Activated CD4-positive, alpha-beta T cell treated with anti-CD3 and anti-CD28 coated beads, Interleukin-2, amount 10 ng/mL, durations not matched to agents 24 days and 14 days (primary cell): ENCODE results near the gene CRYBG1. TPM values are rescaled to one million over a fixed set of nuclear protein-coding genes. Genes with fewer than 3 reads are reported as not detected.

ENCODE experiments used
- DNase-seq: peaks from one replicate; pipeline ENCODE4 v3.0.0; 2022
- H3K27ac Mint-ChIP-seq: one replicate; pipeline ENCODE4 v1.8.0; 2022; ENCODE audit warnings: mild to moderate bottlenecking, mixed read lengths
- H3K27me3 Mint-ChIP-seq: one replicate; pipeline ENCODE4 v1.8.0; 2022; ENCODE audit warnings: mixed read lengths
- H3K36me3 Mint-ChIP-seq: one replicate; pipeline ENCODE4 v1.8.0; 2022; ENCODE audit warnings: low read depth, mild to moderate bottlenecking, mixed read lengths
- H3K4me1 Mint-ChIP-seq: one replicate; pipeline ENCODE4 v1.8.0; 2021; ENCODE audit warnings: mixed read lengths
- H3K4me3 Mint-ChIP-seq: one replicate; pipeline ENCODE4 v1.8.0; 2022; ENCODE audit warnings: mild to moderate bottlenecking, moderate library complexity, mixed read lengths
- H3K9me3 Mint-ChIP-seq: one replicate; pipeline ENCODE4 v1.8.0; 2021; ENCODE audit warnings: mixed read lengths
- intact Hi-C: fragments of 100-400 bp; cut with micrococcal nuclease; formaldehyde crosslinking; loops from one replicate; pipeline ENCODE4 v1.15.1; 2023
- total RNA-seq: library from RNA; stranded (reverse); gene quantifications from 2 replicates; pipeline ENCODE4 v1.2.3, GENCODE V29; 2022

The CRYBG1 gene
- total RNA-seq, 1 donor from 2014 or later = 10.0 TPM

DNA sequence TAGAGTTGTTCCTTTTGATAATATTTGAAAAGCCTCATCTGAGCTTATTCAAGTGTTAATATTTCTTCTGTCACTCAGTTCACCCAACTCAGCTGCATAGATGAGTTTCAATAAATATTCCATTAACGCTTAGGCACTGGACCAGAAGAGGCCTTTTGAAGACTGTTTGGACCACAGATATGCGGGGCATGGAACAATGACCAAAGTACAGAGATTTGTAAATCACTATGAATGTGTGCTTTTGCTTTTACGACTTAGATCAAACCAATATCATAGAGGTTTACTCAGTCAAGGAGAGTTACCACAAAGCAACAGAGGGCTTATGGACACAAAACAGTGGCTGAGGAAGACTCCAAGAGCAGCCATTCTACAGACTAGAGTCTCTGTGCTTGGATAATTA lies 168.9 kb downstream of the CRYBG1 start:
- Mint-ChIP-seq H3K27me3 (no peaks in the 10 kb centered on the region), H3K36me3 (peaks cover 64% of the 10 kb centered on the region), H3K4me1 (peaks cover 38% of the 10 kb centered on the region), H3K27ac (no peak overlapping the region), H3K4me3 (no peak overlapping the region), H3K9me3 (no peaks in the 10 kb centered on the region)
- intact Hi-C loops = loop anchor here (10.0 kb wide), 4 partner anchors 535 to 735 kb away; partner anchors contain the start of gene BEND3
- no peak for DNase-seq

DNA sequence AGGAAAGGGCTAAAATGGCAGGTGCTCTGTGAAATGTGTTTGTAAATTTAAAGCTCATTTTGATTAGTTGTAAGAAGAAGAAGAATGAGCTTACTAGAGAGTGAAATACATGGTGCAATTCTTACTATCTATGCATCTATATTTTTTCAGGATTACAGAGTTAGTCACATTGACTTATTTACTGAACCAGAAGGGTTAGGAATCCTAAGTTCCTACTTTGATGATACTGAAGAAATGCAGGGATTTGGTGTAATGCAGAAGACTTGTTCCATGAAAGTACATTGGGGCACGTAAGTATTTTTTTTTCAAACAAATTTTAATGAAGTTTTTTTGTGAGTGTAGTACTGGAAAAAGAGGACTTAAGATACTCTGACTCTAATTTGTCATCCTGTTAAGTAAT lies 169.5 kb downstream of the CRYBG1 start:
- H3K4me3 Mint-ChIP-seq = no peak overlapping the region
- H3K27me3 Mint-ChIP-seq = no peaks in the 10 kb centered on the region
- no peak for DNase-seq
- H3K27ac Mint-ChIP-seq = no peak overlapping the region
- peaks cover 63% of the 10 kb centered on the region for H3K36me3 Mint-ChIP-seq
- H3K9me3 Mint-ChIP-seq = no peaks in the 10 kb centered on the region
- H3K4me1 Mint-ChIP-seq = peaks cover 41% of the 10 kb centered on the region
- intact Hi-C loops = no loop called here

DNA sequence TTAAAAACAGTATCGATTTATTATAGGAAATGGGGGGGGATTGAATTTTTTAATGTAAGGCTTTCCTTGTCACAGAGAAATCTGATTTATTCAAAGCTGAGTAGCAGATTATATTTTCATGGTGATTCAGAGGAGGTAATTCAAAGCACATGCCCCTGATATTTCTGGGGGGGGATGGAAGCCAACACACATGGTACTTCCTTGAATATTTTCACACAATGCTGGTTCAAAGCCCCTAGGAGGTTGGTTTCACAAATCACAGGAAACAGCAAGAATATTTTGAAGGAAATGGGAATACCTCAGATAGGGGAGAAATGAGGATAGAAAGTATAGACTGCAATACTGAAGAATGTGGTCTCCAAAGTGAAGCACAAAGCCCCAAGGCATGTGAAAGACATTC lies 170.0 kb downstream of the CRYBG1 start:
- Mint-ChIP-seq H3K36me3 (peaks cover 63% of the 10 kb centered on the region), H3K27me3 (no peaks in the 10 kb centered on the region), H3K9me3 (no peaks in the 10 kb centered on the region), H3K4me1 (peaks cover 40% of the 10 kb centered on the region), H3K27ac (no peak overlapping the region), H3K4me3 (no peak overlapping the region)
- no peak for DNase-seq
- intact Hi-C loops = no loop called here

DNA sequence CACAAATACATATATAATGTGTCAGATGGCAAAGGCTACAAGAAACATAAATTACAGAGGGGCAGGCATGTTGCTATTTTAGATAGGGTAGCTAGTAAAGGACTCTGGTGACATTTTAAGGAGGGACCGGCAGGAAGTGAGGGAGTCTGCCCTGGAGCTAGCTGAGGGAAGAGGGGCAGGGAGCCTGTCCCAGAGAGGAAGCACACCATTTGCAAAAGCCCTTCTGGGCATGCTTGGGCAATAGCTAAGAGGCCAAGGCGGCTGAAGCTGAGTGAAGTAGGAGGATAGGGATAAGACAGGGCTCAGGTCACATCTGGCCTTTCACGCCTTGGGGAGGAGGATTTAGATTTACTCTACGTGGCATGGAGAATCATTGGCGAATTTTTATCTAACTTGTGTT lies 172.5 kb downstream of the CRYBG1 start:
- H3K36me3 Mint-ChIP-seq = peaks cover 68% of the 10 kb centered on the region
- H3K4me1 Mint-ChIP-seq = peaks cover 44% of the 10 kb centered on the region
- H3K4me3 Mint-ChIP-seq = no peak overlapping the region
- no peaks in the 10 kb centered on the region for H3K27me3 Mint-ChIP-seq
- intact Hi-C loops = no loop called here
- H3K27ac Mint-ChIP-seq = no peak overlapping the region
- no peaks in the 10 kb centered on the region for H3K9me3 Mint-ChIP-seq
- DNase-seq = no peak

DNA sequence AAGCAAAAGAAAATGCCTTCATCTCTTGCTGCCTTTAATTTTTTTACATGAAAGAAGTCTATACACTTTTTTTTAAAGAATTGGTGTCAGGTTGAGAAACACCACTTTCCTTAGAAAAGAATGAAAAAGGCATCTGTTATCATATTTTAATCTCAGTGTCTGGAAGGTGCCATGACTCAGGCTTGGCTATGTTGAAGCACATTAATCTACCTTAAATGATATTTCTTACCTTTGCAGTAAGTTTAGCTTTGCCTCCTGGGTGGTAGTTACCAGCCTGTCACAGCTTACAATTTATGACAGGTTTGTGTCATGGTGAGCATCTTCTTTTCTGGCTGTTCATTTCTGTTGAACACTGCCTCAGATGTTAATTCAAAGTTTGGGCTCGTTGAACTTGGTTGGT lies 173.5 kb downstream of the CRYBG1 start:
- H3K4me3 Mint-ChIP-seq = peak overlapping the region; percentile 29
- no peaks in the 10 kb centered on the region for H3K9me3 Mint-ChIP-seq

DNA sequence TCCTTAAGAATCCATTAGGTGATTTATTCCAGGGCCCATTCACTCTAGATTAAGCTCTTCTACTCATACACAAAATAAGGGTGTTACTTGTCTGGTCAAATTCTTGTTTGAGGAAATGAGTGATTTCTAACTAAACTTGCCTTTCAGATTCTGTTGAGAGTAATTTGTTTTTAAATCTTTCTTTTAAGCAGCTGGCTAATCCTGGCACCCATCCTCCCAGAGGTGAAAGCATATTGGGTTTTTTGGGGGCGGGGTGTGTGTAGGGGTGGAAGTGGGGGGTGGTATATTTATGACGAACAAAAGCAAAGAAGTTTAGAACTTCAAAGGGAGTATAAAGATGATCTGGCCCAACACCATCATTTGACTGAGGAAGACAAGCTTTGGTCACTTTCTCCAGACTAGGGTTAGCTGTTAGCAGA lies 174.1 kb downstream of the CRYBG1 start:
- H3K27me3 Mint-ChIP-seq = no peaks in the 10 kb centered on the region
- intact Hi-C loops = loop anchor here (1.0 kb wide), 3 partner anchors 9 to 13 kb away; no protein-coding TSS in a partner anchor
- H3K4me1 Mint-ChIP-seq = peaks cover 47% of the 10 kb centered on the region
- H3K4me3 Mint-ChIP-seq = peak overlapping the region; percentile 29
- H3K27ac Mint-ChIP-seq = peak overlapping the region; percentile 79
- peaks cover 66% of the 10 kb centered on the region for H3K36me3 Mint-ChIP-seq
- peak; percentile 77 for DNase-seq
- no peaks in the 10 kb centered on the region for H3K9me3 Mint-ChIP-seq

More for the DNA sequence above, 173.5 kb downstream of the CRYBG1 start:
- intact Hi-C loops = loop anchor here (1.0 kb wide), 3 partner anchors 9 to 13 kb away; no protein-coding TSS in a partner anchor
- DNase-seq = no peak
- peaks cover 47% of the 10 kb centered on the region for H3K4me1 Mint-ChIP-seq
- no peaks in the 10 kb centered on the region for H3K27me3 Mint-ChIP-seq
- H3K36me3 Mint-ChIP-seq = peaks cover 70% of the 10 kb centered on the region
- H3K27ac Mint-ChIP-seq = peak overlapping the region; percentile 79

DNA sequence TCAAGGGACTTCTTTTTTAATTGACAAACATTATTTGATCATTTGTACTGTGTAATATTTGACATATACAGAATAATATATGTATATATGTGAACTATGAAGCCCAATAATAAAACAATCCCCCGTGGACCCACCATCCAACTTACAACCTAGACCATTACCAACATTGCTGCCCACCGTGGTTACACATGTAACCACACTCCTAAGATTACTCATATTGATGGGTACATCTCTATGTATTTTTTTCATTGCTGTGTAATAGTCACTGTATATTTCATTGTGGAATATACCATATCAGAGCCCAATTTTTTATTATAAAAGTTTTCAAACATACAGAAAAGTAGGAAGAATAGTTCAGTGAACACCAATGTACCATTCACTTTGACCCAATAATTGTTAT lies 174.5 kb downstream of the CRYBG1 start:
- H3K36me3 Mint-ChIP-seq = peaks cover 64% of the 10 kb centered on the region
- intact Hi-C loops = no loop called here

DNA sequence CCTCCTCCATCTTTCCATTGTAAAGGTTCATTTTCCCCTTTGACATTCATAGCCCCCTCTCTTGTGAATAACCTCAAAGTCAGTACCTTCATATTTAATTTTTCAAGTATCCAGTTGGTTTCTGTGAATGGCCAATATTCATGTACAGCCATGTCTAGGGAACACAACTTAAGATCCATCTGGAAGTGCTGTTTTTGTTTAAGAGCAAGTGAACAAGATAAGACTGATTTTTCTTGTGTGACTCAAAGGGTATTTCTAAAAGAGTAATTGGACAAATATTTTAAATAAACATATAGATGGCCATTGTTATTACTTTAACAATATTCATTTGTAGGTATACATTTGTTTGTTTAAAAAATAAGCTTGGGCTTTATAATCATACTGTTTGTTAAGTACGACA lies 175.8 kb downstream of the CRYBG1 start:
- H3K4me3 Mint-ChIP-seq = no peak overlapping the region
- H3K27ac Mint-ChIP-seq = no peak overlapping the region
- peaks cover 46% of the 10 kb centered on the region for H3K4me1 Mint-ChIP-seq
- H3K27me3 Mint-ChIP-seq = no peaks in the 10 kb centered on the region
- no peaks in the 10 kb centered on the region for H3K9me3 Mint-ChIP-seq
- H3K36me3 Mint-ChIP-seq = peaks cover 60% of the 10 kb centered on the region
- intact Hi-C loops = loop anchor here (2.0 kb wide), 1 partner anchor 16 kb away; no protein-coding TSS in a partner anchor
- DNase-seq = no peak

More for the DNA sequence above, 174.5 kb downstream of the CRYBG1 start:
- no peak for DNase-seq
- no peaks in the 10 kb centered on the region for H3K9me3 Mint-ChIP-seq
- no peaks in the 10 kb centered on the region for H3K27me3 Mint-ChIP-seq
- H3K4me3 Mint-ChIP-seq = no peak overlapping the region
- peaks cover 46% of the 10 kb centered on the region for H3K4me1 Mint-ChIP-seq
- H3K27ac Mint-ChIP-seq = peak overlapping the region; percentile 79

DNA sequence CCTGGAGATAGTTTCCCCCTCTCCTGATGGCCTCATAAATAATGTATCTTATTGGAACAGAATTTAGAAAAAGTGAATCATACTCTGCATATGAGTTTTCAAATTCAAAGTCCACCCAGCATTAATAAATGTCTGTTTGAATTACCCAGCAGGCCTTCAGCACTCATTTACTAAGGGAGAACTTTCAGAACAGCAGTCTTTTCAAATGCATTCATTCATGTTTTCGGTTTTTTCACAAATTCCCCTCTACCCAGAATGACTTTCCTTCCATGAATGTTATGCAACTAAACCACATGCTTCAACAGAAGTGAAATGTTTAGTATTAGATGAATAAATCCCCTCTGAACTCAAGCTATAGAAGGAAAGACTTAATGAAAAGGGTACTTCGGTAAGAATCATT lies 176.3 kb downstream of the CRYBG1 start:
- Mint-ChIP-seq H3K27me3 (no peaks in the 10 kb centered on the region), H3K4me3 (no peak overlapping the region), H3K27ac (no peak overlapping the region), H3K36me3 (peaks cover 55% of the 10 kb centered on the region), H3K4me1 (peaks cover 46% of the 10 kb centered on the region), H3K9me3 (no peaks in the 10 kb centered on the region)
- intact Hi-C loops = loop anchor here (2.0 kb wide), 1 partner anchor 16 kb away; no protein-coding TSS in a partner anchor
- no peak for DNase-seq

DNA sequence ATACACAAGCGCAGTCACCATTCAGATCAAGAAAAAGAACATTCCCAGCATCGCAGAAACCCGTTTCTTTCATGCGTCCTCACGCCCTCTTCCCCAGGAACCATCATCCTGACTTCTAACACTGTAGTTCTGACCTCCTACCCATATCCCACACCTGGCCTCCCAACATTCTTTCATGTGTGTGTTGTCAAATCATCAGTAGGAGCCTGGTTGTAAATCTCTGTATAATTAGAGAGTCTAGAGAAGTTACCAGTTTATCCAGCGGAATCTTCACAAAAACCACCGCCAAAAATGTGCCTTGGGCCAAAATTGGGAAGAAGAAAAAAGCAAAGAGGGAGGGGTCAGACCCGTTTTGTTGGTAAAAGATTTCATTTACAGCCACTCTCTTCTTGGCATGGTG lies 177.1 kb downstream of the CRYBG1 start:
- no peaks in the 10 kb centered on the region for H3K27me3 Mint-ChIP-seq
- intact Hi-C loops = loop anchor here (2.0 kb wide), 1 partner anchor 15 kb away; no protein-coding TSS in a partner anchor
- H3K4me1 Mint-ChIP-seq = peaks cover 43% of the 10 kb centered on the region
- H3K27ac Mint-ChIP-seq = peak overlapping the region; percentile 68
- H3K36me3 Mint-ChIP-seq = peaks cover 49% of the 10 kb centered on the region
- DNase-seq = no peak
- peak overlapping the region; percentile 45 for H3K4me3 Mint-ChIP-seq
- no peaks in the 10 kb centered on the region for H3K9me3 Mint-ChIP-seq

DNA sequence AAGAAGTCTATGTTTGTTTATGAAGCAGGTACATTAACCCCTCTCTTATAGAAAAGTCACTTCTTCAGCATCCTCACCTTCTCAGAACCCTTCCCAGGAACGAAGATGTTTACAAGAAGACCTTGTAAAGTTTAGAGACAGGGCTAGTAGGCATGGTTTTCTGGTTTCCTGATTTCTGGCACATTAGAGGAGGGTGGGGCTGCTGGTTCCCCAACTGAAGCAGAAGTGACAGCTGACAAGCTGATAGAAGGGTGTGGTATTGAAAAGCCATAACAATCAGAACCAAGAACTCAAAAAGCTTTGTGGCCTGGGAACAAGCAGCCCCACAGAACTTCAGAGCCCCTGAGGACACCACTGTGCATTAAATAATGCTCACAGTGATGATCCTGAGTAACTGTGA lies 177.6 kb downstream of the CRYBG1 start:
- Mint-ChIP-seq H3K27me3 (no peaks in the 10 kb centered on the region), H3K4me3 (no peak overlapping the region)

DNA sequence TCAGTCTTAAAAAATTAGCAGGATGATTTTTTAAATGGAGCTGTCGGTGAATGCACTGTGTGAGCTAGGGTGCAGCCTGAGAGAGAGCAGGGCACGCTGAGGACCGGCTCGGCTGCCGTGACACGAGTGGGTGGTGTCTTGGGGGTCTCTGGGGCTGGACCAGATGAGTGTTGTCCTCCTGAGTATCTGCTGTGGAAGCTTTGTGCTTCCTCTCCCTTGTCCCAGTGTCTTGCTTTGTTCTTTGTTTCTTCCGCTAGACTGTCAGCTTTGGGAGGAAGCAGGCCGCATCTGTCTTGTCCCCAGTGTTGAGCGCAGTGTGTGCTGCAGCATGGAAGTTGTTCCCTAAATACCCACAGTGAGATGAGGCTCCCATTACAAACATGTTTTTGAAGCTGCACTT lies 179.4 kb downstream of the CRYBG1 start:
- Mint-ChIP-seq H3K4me3 (no peak overlapping the region), H3K4me1 (peaks cover 25% of the 10 kb centered on the region), H3K27ac (no peak overlapping the region), H3K27me3 (no peaks in the 10 kb centered on the region), H3K36me3 (peaks cover 49% of the 10 kb centered on the region), H3K9me3 (no peaks in the 10 kb centered on the region)
- DNase-seq = peak; percentile 49
- intact Hi-C loops = no loop called here

More for the DNA sequence above, 177.6 kb downstream of the CRYBG1 start:
- peaks cover 40% of the 10 kb centered on the region for H3K4me1 Mint-ChIP-seq
- intact Hi-C loops = no loop called here
- peaks cover 44% of the 10 kb centered on the region for H3K36me3 Mint-ChIP-seq
- no peaks in the 10 kb centered on the region for H3K9me3 Mint-ChIP-seq
- no peak for DNase-seq
- no peak overlapping the region for H3K27ac Mint-ChIP-seq

DNA sequence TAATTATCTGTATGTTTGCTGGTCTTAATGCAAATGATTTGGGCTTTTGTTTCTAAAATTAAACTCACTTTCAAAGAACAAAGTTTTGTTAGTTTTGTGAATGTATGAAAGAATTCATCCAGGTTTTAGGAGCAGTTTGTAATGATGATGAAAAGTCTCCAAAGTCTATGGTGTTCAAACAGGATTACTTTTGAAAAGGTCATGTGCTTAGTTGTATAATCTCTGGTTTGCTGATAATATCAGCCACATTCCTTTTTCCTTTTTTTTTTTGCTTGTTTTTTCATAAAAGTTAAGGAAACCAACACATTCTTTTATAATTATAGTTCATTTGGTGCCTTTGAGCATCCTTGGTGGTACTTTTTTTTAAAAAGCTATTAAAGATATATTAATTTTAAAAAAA lies 179.9 kb downstream of the CRYBG1 start:
- intact Hi-C loops = no loop called here
- no peak overlapping the region for H3K27ac Mint-ChIP-seq
- H3K4me1 Mint-ChIP-seq = peaks cover 21% of the 10 kb centered on the region
- DNase-seq = no peak
- no peaks in the 10 kb centered on the region for H3K9me3 Mint-ChIP-seq
- H3K4me3 Mint-ChIP-seq = no peak overlapping the region
- H3K36me3 Mint-ChIP-seq = peaks cover 52% of the 10 kb centered on the region
- H3K27me3 Mint-ChIP-seq = no peaks in the 10 kb centered on the region

DNA sequence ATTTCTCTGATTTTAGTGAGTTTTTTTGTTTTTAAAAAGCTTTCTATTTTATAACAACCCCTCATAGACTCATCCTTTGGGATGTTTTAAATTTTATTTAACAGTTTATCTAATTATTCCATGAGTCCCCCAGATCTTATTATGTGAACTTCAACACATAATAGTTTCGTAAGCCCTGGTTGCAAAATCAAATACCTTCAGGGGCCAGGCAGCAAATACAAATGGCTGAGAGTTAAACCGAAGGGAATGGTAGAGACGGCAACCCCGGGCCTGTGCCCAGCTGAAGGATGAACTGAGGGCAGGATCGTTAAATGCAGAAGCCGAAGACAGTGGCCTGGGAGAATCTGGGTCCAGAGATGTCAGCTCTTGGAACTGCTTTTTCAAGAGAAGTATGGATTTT lies 180.4 kb downstream of the CRYBG1 start:
- Mint-ChIP-seq H3K36me3 (peaks cover 54% of the 10 kb centered on the region), H3K9me3 (no peaks in the 10 kb centered on the region), H3K4me1 (peaks cover 21% of the 10 kb centered on the region), H3K27ac (no peak overlapping the region), H3K4me3 (no peak overlapping the region), H3K27me3 (no peaks in the 10 kb centered on the region)
- no peak for DNase-seq
- intact Hi-C loops = no loop called here

DNA sequence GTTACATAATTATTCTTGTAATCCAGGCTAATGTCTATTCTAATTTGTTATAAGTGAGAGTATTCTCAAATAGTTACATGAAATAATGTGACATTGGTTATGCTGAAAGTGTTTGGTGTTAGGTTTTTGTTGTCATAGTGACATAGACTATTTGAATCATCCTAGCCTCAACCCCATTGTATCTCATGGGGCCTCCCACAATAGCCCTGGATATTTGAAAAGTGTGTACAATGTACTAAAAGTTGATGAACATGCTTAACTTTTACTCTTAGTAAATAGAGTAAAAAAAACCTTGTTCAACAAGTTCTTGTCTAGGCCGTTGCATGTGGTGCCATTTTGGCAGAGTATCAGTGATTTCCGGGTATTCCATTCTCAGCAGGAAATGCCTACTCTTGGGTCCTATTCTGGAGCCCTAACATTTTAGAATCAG lies 185.8 kb downstream of the CRYBG1 start:
- Mint-ChIP-seq H3K27ac (peak overlapping the region; percentile 49), H3K4me1 (peaks cover 19% of the 10 kb centered on the region), H3K36me3 (peaks cover 61% of the 10 kb centered on the region), H3K9me3 (peaks cover 3% of the 10 kb centered on the region), H3K4me3 (no peak overlapping the region), H3K27me3 (no peaks in the 10 kb centered on the region)
- peak; percentile 46 for DNase-seq
- intact Hi-C loops = loop anchor here (1.0 kb wide), 2 partner anchors 12 to 27 kb away; no protein-coding TSS in a partner anchor
